Retinal pigment epithelial cell (primary cell): Measurements from ENCODE around the gene FAM131A.

Experiments
- DNase-seq: peaks from one replicate; pipeline ENCODE4 v3.0.0-alpha.2; 2010; ENCODE audit warnings: low read depth
- H3K4me3 ChIP-seq: 2 replicates; pipeline ENCODE4 v1.5.1; 2011; ENCODE audit warnings: mild to moderate bottlenecking, low read length, control low read depth, moderate library complexity
- CTCF ChIP-seq: conservative IDR thresholded peaks from 2 replicates; pipeline ENCODE4 v1.5.1; 2011; ENCODE audit warnings: low read depth, low read length, control low read depth, inconsistent platforms

The FAM131A gene

GRCh38 chr3:184382326-184383032 lies 45.1 kb downstream of the FAM131A start:
- TF ChIP-seq CTCF = no peak
- no peak overlapping the region for H3K4me3 ChIP-seq
- DNase-seq = no peak

GRCh38 chr3:184383033-184383740 lies 45.8 kb downstream of the FAM131A start:
- no peak overlapping the region for H3K4me3 ChIP-seq
- no peak for TF ChIP-seq CTCF
- DNase-seq = no peak

GRCh38 chr3:184384342-184384741 lies 46.9 kb downstream of the FAM131A start:
- no peak for DNase-seq
- no peak for TF ChIP-seq CTCF
- no peak overlapping the region for H3K4me3 ChIP-seq

GRCh38 chr3:184384856-184385422 lies 47.5 kb downstream of the FAM131A start:
- DNase-seq = no peak
- TF ChIP-seq CTCF = no peak
- no peak overlapping the region for H3K4me3 ChIP-seq

DNA sequence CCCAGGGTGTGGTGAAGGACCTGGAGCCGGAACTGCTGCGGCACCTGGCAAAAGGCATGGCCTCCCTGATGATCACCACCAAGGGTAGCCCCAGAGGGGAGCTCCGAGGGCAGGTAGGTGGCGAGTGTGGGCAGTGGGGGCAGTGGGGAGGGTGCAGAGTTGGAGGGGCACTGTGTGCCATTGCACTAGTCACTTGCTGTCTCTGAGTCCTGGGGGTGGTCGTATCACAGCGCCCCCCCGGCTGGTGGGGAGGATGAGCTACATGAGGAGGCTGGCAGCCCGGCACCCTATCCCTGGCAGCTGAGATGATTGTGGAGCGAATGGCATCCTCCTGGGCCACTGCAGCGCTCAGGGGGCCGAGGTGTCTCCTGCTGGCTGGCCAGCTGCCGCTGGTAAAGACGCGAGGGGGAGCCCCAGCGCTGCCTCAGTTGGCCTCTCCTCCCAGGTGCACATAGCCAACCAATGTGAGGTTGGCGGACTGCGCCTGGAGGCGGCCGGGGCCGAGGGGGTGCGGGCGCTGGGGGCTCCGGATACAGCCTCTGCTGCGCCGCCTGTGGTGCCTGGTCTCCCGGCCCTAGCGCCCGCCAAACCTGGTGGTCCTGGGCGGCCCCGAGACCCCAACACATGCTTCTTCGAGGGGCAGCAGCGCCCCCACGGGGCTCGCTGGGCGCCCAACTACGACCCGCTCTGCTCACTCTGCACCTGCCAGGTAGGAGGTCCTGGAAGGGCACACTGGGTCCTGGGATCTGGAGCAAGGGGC lies 48.8 kb downstream of the FAM131A start:
- no peak for DNase-seq
- TF ChIP-seq CTCF = no peak
- H3K4me3 ChIP-seq = no peak overlapping the region

DNA sequence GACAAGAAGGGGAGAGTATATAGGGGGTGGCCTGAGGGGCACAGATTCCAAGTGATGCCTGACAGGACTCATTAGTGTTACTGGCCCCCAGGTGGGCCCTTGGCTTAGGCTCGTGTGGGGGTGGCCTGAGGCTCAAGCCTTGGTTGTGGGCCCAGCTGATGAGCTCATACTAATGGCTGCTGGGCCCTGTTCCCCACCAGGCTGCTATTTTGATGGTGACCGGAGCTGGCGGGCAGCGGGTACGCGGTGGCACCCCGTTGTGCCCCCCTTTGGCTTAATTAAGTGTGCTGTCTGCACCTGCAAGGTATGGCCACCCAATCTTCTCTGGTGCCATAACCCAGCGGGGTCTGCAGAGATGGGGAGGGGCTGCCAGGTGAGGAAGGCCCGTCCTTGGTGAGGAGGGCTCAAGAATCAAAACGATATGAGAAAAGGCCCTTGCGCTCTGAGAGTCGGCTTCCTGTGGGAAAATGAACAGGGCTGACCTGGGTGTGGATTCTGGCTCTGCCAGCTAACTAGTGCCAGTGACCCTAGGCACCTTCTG lies 49.8 kb downstream of the FAM131A start:
- no peak overlapping the region for H3K4me3 ChIP-seq
- TF ChIP-seq CTCF = no peak
- DNase-seq = no peak
